ENCODE results near the gene ZBTB46.

ZBTB46 gene

DNA sequence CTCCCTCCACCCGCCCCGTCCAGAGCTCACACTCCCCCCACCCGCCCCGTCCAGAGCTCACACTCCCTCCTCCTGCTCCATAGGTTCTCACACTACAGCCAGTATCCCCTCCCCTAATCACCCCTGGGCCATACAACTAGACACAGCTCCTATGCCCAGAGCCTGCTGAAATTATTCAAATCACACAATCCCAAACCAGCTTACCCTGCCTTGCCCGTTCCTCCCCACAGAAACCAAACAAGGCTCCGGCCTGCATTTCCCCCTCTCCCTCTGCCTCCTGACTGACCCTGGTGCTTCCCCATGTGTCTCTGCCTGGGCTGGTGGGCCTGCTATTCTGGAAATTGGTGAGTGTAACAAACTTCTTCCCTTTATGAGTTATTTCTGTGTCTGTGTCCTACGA, 72.9 kb downstream of the ZBTB46 start:
- TF ChIP-seq POLR2AphosphoS5 (IDR thresholded peaks at IDR 0.05; ENCODE audit: low read depth, low read length): no peak
- TF ChIP-seq FOXP2 (optimal IDR thresholded peaks at IDR 0.05; ENCODE audit: borderline replicate concordance, extremely low read depth, extremely low read length, insufficient read depth): no peak
- no peak for TF ChIP-seq SIN3A (IDR thresholded peaks at IDR 0.05; ENCODE audit: borderline replicate concordance, insufficient read depth, low read length)
- TF ChIP-seq TAF1 (IDR thresholded peaks at IDR 0.05; ENCODE audit: borderline replicate concordance, insufficient read depth, low read length): no peak
- TF ChIP-seq, protein P1, sequence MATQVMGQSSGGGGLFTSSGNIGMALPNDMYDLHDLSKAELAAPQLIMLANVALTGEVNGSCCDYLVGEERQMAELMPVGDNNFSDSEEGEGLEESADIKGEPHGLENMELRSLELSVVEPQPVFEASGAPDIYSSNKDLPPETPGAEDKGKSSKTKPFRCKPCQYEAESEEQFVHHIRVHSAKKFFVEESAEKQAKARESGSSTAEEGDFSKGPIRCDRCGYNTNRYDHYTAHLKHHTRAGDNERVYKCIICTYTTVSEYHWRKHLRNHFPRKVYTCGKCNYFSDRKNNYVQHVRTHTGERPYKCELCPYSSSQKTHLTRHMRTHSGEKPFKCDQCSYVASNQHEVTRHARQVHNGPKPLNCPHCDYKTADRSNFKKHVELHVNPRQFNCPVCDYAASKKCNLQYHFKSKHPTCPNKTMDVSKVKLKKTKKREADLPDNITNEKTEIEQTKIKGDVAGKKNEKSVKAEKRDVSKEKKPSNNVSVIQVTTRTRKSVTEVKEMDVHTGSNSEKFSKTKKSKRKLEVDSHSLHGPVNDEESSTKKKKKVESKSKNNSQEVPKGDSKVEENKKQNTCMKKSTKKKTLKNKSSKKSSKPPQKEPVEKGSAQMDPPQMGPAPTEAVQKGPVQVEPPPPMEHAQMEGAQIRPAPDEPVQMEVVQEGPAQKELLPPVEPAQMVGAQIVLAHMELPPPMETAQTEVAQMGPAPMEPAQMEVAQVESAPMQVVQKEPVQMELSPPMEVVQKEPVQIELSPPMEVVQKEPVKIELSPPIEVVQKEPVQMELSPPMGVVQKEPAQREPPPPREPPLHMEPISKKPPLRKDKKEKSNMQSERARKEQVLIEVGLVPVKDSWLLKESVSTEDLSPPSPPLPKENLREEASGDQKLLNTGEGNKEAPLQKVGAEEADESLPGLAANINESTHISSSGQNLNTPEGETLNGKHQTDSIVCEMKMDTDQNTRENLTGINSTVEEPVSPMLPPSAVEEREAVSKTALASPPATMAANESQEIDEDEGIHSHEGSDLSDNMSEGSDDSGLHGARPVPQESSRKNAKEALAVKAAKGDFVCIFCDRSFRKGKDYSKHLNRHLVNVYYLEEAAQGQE (IDR thresholded peaks at IDR 0.05; ENCODE audit: insufficient read depth in 1 of 2, low read depth in 2 of 2, low read length in 2 of 2): no peak

DNA sequence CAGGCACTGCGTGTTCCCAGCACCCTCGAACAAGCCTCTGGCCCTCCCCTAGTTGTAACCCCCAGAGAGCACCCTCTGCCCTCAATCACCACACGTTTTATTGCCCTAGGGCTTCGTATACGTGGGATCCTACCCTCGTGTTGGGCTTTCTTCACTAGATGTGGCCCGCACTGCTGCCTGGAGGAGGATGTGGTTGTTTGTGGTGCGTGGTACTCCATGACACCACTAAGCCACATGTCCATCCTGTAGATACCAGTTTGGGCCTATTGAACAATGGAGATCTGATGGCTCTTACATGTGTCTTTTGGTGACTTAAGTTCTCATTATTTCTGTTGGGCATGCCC, 74.4 kb downstream of the ZBTB46 start:
- TF ChIP-seq SIN3A (IDR thresholded peaks at IDR 0.05; ENCODE audit: borderline replicate concordance, insufficient read depth, low read length) (no peak), TAF1 (IDR thresholded peaks at IDR 0.05; ENCODE audit: borderline replicate concordance, insufficient read depth, low read length) (no peak), POLR2AphosphoS5 (IDR thresholded peaks at IDR 0.05; ENCODE audit: low read depth, low read length) (no peak), FOXP2 (optimal IDR thresholded peaks at IDR 0.05; ENCODE audit: borderline replicate concordance, extremely low read depth, extremely low read length, insufficient read depth) (no peak)
- TF ChIP-seq, protein P1 (IDR thresholded peaks at IDR 0.05; ENCODE audit: insufficient read depth in 1 of 2, low read depth in 2 of 2, low read length in 2 of 2): no peak

DNA sequence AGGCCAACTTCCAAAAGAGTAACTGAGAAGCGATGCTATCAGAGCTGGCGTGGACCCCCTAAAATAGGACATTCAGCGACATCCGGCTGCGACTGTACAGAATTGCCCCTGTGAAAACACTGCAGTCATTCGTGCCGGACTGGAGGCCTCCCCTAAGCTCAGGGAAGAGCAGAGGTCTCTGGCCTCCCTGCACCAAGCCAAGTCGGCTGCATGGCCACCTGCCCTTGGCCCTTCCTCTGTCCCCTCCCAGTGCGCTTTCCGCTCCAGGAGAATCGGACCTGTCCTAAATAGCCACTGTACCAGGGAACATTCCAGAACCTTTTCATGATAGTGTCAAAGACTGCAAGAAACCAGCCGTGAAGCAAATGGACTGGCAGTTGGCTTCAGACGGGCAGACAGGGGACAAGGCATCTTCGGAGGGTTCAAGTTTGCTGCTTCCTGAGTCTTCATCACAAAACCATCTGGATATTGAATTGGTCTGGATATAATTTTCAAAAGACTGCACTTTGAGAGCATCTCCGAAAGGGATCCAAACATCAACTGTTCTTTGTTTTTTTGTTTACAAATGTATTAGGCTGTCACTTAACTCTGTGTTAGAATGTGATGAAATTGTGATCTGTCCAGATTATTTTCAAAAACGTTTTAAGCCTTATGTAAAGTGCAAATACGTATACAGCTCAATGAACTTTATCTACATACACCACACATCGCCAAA, 75.0 kb downstream of the ZBTB46 start:
- TF ChIP-seq SIN3A (IDR thresholded peaks at IDR 0.05; ENCODE audit: borderline replicate concordance, insufficient read depth, low read length) (no peak), TAF1 (IDR thresholded peaks at IDR 0.05; ENCODE audit: borderline replicate concordance, insufficient read depth, low read length) (no peak), FOXP2 (optimal IDR thresholded peaks at IDR 0.05; ENCODE audit: borderline replicate concordance, extremely low read depth, extremely low read length, insufficient read depth) (no peak)
- TF ChIP-seq, protein P1 (IDR thresholded peaks at IDR 0.05; ENCODE audit: insufficient read depth in 1 of 2, low read depth in 2 of 2, low read length in 2 of 2): no peak

DNA sequence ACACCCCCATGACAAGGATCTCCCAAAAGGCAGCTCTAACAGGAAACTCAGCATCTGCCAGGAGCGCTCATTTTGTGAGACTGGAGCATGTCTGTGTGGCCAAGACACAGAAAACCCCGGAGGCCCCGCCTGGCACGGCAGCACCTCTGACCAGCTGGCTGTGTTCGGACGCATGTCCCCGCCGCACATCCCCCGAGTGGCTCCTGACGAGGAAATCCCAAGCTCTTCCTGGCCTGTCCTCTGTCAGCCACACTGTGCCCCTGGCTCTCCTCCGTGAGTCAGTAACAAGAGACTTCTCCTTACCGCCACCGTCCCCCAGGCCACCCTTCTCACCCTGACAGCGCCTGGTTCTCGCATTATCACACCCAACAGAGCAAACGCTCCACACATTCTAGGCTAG, 77.1 kb downstream of the ZBTB46 start:
- TF ChIP-seq, protein P1 (IDR thresholded peaks at IDR 0.05; ENCODE audit: insufficient read depth in 1 of 2, low read depth in 2 of 2, low read length in 2 of 2): no peak
- no peak for TF ChIP-seq SIN3A (IDR thresholded peaks at IDR 0.05; ENCODE audit: borderline replicate concordance, insufficient read depth, low read length)
- no peak for TF ChIP-seq POLR2AphosphoS5 (IDR thresholded peaks at IDR 0.05; ENCODE audit: low read depth, low read length)
- no peak for TF ChIP-seq FOXP2 (optimal IDR thresholded peaks at IDR 0.05; ENCODE audit: borderline replicate concordance, extremely low read depth, extremely low read length, insufficient read depth)
- TF ChIP-seq TAF1 (IDR thresholded peaks at IDR 0.05; ENCODE audit: borderline replicate concordance, insufficient read depth, low read length): no peak
